NCI-H2081 treated with DMSO at 0.1 percent for 48 hours (cell line): ENCODE data around the gene KRTAP3-3.
"Not testable (repeated sequence)": the region's sequence is repeated elsewhere in the genome, so short reads cannot be mapped to it uniquely, and the experiment has no call there.

Source experiments
- DNase-seq: peaks from one replicate; lab custom pipeline; 2025; lab: John Stamatoyannopoulos, UW

KRTAP3-3 gene

GRCh38 chr17:41004397-41004796 is 10.4 kb upstream of the KRTAP3-3 start:
- DNase-seq: no peak

- no peak for DNase-seq
Measured at GRCh38 chr17:41003926-41004325, 10.0 kb upstream of the KRTAP3-3 start.

- no peak for DNase-seq
Measured at GRCh38 chr17:41002814-41003213, 8.8 kb upstream of the KRTAP3-3 start.

- DNase-seq: no peak
Measured at GRCh38 chr17:41001795-41002194, 7.8 kb upstream of the KRTAP3-3 start.

DNA sequence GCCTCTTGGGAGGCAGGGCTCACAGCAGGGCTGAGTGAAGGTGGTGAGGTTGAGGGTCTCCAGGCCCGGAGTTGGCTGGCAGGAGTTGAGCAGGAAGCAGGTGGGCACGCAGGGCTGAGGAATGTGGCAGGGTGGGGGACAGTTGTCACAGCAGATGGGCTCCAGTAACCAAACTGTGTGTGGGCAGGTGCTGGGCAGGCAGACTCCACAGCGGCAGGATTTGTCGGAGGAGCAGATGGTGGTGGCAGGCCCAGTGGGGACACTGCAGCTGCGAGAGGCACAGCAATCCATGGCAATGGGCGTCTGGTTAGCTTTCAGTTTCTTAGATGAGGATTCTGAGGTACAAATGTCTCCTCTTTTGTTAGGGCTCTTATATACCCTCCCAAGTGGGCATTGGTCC is 5.6 kb upstream of the KRTAP3-3 start, which contains the start of gene KRTAP3-2:
TSS of gene KRTAP3-2 (minus strand) at position 344 of the 400 bp plus-strand sequence. CDS start at position 291, 53 bp downstream.
- DNase-seq: not testable (repeated sequence)

DNA sequence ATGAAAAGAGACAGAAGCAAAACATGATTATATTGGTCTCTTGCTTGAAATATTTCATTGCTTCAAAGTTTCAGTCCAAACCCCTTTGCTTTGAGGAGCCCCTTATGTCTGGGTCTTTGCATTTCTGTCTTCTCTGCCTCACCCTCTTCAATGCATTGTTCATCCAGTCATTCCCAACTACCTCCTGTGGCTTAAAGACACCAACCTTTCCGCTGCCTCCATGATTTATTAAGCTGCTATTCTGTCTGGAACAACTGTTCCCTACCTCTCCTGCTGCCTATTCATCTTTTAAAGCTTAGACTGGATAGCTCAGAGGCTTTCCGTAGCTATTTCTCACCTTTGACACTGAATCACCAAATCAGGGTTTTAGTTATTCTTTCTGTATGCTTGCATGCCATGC is 3.4 kb upstream of the KRTAP3-3 start:
- no peak for DNase-seq

DNA sequence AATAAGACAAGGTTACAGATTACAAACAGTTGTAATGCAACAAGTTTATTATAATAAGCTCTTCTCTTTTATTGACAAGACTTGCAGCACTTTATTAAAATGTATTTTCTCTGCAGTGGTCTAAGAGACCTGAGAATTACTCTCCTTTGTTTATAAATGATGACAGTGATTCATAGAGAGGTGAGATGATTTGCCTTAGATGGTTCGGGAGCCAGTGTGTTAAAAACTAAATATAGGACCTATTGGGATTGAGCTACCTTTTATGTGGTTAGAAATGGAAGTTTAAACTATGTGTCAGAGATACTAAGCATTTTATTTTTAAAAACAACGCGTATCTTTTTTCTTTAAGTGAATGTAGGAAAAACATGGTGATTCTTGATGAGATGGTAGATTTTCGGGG is 2.9 kb upstream of the KRTAP3-3 start:
- DNase-seq: no peak

GRCh38 chr17:40995116-40995515 is 1.2 kb upstream of the KRTAP3-3 start:
- no peak for DNase-seq

GRCh38 chr17:40993084-40993483 is 880 bp downstream of the KRTAP3-3 start:
- DNase-seq: no peak

DNA sequence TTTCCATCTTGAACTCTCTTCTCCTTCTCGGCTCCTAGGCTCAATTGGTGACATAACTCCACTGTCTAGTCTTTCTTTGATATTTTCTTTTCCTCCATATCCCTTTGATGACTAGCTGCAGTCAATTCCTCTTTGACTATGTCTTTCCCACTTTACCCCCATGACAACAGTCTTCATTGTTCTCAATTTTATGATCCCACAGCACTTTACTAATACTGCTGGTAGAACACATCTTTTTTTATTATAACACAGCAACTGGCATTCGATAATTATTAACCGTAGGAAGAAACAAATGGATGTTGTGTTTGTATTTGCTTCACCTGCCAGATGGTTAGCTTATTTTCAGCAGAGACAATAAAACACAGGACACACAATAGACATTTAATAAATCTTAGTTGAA is 1.3 kb downstream of the KRTAP3-3 start:
- DNase-seq: no peak

DNA sequence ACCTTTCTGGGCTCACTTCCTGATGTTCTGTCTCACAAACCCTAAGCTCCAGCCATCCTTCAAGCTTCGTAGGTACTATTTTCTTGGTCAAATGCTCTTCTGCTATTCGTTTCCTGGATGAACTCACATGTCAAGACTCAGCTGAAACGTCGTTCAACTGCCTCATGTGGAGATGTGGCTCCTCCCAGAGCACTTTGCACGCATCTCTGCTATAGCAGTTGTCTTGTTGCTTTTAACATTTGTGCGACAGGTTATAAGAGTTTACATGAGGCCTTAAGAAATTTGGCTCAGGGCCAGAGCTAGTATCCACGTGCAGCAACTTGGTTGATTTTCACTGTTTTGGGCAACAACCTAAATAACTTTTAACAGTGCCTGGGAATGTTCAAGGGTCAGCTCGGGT is 7.0 kb downstream of the KRTAP3-3 start:
- DNase-seq: no peak

- no peak for DNase-seq
Measured at GRCh38 chr17:40984226-40984625, 9.7 kb downstream of the KRTAP3-3 start, which contains the start of gene KRT40. TSS of gene KRT40 (minus strand) at chr17:40984326. CDS start at chr17:40984273, 53 bp downstream.

DNA sequence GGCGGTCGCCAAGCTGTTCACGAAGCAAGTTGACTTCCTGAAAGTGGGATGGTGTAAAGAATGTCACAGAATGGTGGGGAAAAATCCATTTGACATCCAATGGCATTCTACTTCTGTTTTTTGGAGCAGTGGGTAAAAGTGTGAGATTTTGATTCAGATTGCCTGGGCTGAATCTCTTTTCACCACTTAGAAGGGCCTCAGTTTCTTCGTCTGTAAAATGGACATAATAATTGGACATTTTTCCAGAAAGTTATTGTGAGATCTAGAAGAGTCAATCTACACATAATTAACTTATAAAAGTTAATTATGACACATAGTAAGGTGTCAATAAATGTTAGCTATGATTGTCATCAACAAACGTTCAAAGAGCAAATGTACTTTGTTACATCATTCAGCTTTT is 12.8 kb downstream of the KRTAP3-3 start:
- DNase-seq: no peak

DNA sequence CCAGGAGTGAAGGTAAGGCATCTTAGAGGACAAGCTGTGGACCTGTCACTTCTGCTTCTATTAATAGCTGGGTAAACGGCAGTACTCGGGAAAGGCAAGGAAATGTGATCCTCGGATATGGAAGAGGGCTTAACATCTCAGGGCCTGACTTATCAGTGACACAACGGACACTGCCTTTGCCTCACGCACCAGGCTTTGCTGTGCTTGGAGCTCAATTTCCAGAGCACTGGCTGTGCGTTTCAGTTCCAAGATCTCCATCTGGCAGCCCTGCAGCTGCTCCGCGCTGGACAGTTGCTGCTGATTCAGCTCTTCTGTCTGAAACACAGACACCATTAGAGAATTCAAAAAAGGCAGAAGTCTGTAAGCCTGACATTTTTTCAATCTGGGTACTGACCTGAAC is 13.4 kb downstream of the KRTAP3-3 start:
- no peak for DNase-seq

GRCh38 chr17:40980117-40980516 is 13.8 kb downstream of the KRTAP3-3 start:
- DNase-seq: no peak

- DNase-seq: no peak
Measured at GRCh38 chr17:40978575-40979151, 15.3 kb downstream of the KRTAP3-3 start.

GRCh38 chr17:40975516-40975915 is 18.4 kb downstream of the KRTAP3-3 start:
- DNase-seq: no peak

GRCh38 chr17:40974366-40974765 is 19.6 kb downstream of the KRTAP3-3 start:
- DNase-seq: no peak

GRCh38 chr17:40967582-40967981 is 26.4 kb downstream of the KRTAP3-3 start:
- no peak for DNase-seq

DNA sequence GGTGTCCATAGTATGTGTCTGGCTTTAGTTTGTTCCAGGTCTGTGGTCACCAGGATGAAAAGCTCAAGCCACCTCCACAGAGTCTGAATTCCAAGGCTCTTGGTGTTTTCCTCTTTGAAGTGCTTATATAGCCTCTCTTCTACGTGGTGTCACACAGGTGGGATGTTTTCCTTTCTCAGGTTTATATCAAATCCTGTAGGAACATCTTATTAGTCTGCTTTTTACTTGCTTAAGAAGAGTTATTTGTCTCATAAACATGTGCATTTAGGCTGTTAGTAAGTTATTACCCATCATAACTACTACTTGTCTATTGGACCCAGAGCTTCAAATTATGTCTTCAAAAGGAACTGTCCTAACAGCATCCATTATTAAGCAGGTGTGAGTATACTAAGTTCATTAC is 27.1 kb downstream of the KRTAP3-3 start, which contains the start of gene KRT39:
TSS of gene KRT39 (minus strand) at position 101 of the 400 bp plus-strand sequence. CDS start at position 9, 92 bp downstream.
- no peak for DNase-seq

DNA sequence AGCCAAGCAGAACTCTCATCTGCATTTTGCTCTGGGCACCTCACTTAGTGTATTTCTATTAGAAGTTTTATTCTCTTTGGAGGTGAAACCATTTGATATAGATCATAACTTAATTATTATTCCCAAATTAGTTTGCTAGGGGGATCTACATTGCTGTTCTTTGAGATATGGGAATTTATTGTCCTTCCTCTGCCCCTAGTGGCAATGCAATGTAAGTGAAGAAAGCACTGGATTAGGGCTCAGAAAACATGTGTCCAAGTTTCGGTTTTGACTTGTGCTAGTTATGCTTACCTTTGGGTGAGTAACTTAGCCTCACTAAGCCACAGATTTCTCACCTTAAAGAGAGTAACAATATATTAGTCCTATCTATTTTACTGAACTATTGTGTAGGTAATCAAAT is 30.1 kb downstream of the KRTAP3-3 start:
- DNase-seq: no peak

DNA sequence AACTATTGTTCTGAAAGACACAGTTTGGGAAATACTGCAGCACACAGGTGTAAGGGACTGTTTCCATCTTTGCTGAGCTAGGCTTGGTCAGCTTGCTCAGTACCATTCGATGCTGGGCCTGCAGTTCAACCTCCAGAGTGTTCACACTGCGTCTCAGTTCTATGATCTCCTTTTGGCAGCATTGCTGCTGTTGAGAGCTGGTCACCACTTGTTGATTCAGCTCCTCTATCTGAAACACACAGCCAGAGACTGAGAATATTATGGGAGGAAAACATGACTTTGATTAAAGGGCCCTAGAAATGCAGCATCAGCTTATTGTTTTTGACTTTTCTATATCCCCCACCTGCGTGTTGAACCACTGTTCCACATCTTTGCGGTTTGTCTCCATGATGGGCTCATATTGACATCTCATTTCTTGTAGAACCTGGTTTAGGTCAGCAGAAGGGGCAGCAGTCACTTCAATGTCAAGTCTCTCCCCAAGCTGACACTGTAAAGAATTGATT is 31.9 kb downstream of the KRTAP3-3 start:
- no peak for DNase-seq

GRCh38 chr17:40961591-40961990 is 32.4 kb downstream of the KRTAP3-3 start:
- no peak for DNase-seq

DNA sequence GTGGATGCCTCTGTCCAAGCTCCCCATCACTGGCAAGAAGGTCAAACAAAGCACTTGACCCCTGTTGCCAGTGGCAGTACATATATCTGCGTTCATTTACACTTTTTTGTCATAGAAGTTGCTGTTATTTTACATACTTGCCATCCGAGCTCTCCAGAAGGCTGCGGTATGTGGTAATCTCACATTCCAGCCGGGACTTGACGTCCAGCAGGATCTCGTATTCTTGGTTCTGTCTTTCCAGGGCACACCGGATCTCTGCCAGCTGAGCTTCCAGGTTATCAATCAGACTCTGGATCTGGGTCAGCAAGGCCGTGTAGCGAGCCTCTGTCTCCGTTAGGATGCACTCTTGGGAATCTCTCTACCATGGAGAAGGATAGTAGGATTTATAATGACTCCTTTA is 33.8 kb downstream of the KRTAP3-3 start:
- DNase-seq: no peak
